ENCODE results near the gene FAM149A. TPM values are rescaled to one million over a fixed set of nuclear protein-coding genes. Genes with fewer than 3 reads are reported as not detected.
A peak's percentile ranks its signal among the peaks of the same experiment; 100 is the strongest.

Gene FAM149A
- total and polyA plus RNA-seq, 2 donors (not counting 1 experiment from before 2014, with no cell fraction given) = 5.6 to 9.4 TPM

- Histone ChIP-seq H3K4me2 (ENCODE audit: extremely low read depth, insufficient read depth, low read length) (peak overlapping the region; percentile 76), H3K27ac (ENCODE audit: insufficient read depth, low read length) (no peak overlapping the region), H2AFZ (ENCODE audit: low read length) (peak overlapping the region; percentile 25), H4K20me1 (ENCODE audit: control insufficient read depth, extremely low read depth, insufficient read depth, low read length) (no peaks in the 10 kb centered on the region), H3K36me3 (ENCODE audit: control insufficient read depth, insufficient read depth, low read length) (no peaks in the 10 kb centered on the region), H3K9me3 (ENCODE audit: control insufficient read depth, insufficient read depth, low read depth, low read length) (no peaks in the 10 kb centered on the region), H3K79me2 (ENCODE audit: control insufficient read depth, insufficient read depth, low read length) (no peaks in the 10 kb centered on the region), H3K27me3 (ENCODE audit: control insufficient read depth, insufficient read depth, low read length) (no peaks in the 10 kb centered on the region), H3K4me1 (ENCODE audit: control insufficient read depth, extremely low read depth, insufficient read depth, low read length) (no peaks in the 10 kb centered on the region), H3K9ac (ENCODE audit: insufficient read depth, low read length) (no peak overlapping the region), H3K4me3 (replicated peaks in 1 of 4; ENCODE audit: control extremely low read depth in 1 of 4, insufficient read depth in 1 of 4, low read depth in 3 of 4, low read length in 4 of 4) (peak overlapping the region; percentile 21 to 73 (median 44))
- DNase-seq (ENCODE audit: low read depth in 2 of 2) = no peak
- no peak for TF ChIP-seq EZH2 (IDR thresholded peaks at IDR 0.05; ENCODE audit: low read length, missing control alignments)
- TF ChIP-seq CTCF (conservative IDR thresholded peaks at IDR 0.05 in 1 of 2, IDR thresholded peaks at IDR 0.05 in 1 of 2; ENCODE audit: low read depth in 1 of 2, low read length in 2 of 2) = no peak
These were observed 34.8 kb upstream of the FAM149A start for GRCh38 chr4:186069729-186070128.

DNA sequence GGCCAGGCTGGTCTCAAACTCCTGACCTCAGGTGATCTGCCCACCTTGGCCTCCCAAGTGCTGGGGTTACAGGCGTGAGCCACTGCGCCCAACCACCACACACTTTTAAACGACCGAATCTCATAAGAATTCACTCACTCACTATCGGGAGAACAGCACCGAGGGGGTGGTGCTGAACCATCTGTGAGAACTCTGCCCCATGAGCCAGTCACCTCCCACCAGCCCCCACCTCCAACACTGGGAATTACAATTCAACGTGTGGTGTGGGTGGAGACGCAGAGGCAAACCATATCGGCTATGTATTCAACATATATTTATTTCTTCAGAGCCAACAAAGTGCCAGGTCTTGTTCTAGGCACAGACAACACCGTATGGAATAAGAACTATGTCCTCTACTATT is 32.0 kb upstream of the FAM149A start:
- H3K9me3 ChIP-seq (ENCODE audit: control insufficient read depth, insufficient read depth, low read depth, low read length) = no peaks in the 10 kb centered on the region
- no peak overlapping the region for H3K4me2 ChIP-seq (ENCODE audit: extremely low read depth, insufficient read depth, low read length)

GRCh38 chr4:186074189-186074588 is 30.3 kb upstream of the FAM149A start:
- Histone ChIP-seq H3K4me2 (ENCODE audit: extremely low read depth, insufficient read depth, low read length) (no peak overlapping the region), H3K79me2 (ENCODE audit: control insufficient read depth, insufficient read depth, low read length) (no peaks in the 10 kb centered on the region), H3K27me3 (ENCODE audit: control insufficient read depth, insufficient read depth, low read length) (no peaks in the 10 kb centered on the region), H3K27ac (ENCODE audit: insufficient read depth, low read length) (no peak overlapping the region), H3K9ac (ENCODE audit: insufficient read depth, low read length) (no peak overlapping the region), H4K20me1 (ENCODE audit: control insufficient read depth, extremely low read depth, insufficient read depth, low read length) (no peaks in the 10 kb centered on the region), H3K4me3 (replicated peaks in 1 of 4; ENCODE audit: control extremely low read depth in 1 of 4, insufficient read depth in 1 of 4, low read depth in 3 of 4, low read length in 4 of 4) (no peak overlapping the region), H3K4me1 (ENCODE audit: control insufficient read depth, extremely low read depth, insufficient read depth, low read length) (no peaks in the 10 kb centered on the region), H2AFZ (ENCODE audit: low read length) (no peak overlapping the region), H3K36me3 (ENCODE audit: control insufficient read depth, insufficient read depth, low read length) (no peaks in the 10 kb centered on the region), H3K9me3 (ENCODE audit: control insufficient read depth, insufficient read depth, low read depth, low read length) (no peaks in the 10 kb centered on the region)
- no peak for TF ChIP-seq CTCF (conservative IDR thresholded peaks at IDR 0.05 in 1 of 2, IDR thresholded peaks at IDR 0.05 in 1 of 2; ENCODE audit: low read depth in 1 of 2, low read length in 2 of 2)
- no peak for DNase-seq (ENCODE audit: low read depth in 2 of 2)

More for the DNA sequence above, 32.0 kb upstream of the FAM149A start:
- Histone ChIP-seq H3K36me3 (ENCODE audit: control insufficient read depth, insufficient read depth, low read length) (no peaks in the 10 kb centered on the region), H4K20me1 (ENCODE audit: control insufficient read depth, extremely low read depth, insufficient read depth, low read length) (no peaks in the 10 kb centered on the region), H3K27me3 (ENCODE audit: control insufficient read depth, insufficient read depth, low read length) (no peaks in the 10 kb centered on the region), H2AFZ (ENCODE audit: low read length) (no peak overlapping the region), H3K4me1 (ENCODE audit: control insufficient read depth, extremely low read depth, insufficient read depth, low read length) (no peaks in the 10 kb centered on the region), H3K4me3 (replicated peaks in 1 of 4; ENCODE audit: control extremely low read depth in 1 of 4, insufficient read depth in 1 of 4, low read depth in 3 of 4, low read length in 4 of 4) (no peak overlapping the region), H3K27ac (ENCODE audit: insufficient read depth, low read length) (no peak overlapping the region), H3K9ac (ENCODE audit: insufficient read depth, low read length) (no peak overlapping the region), H3K79me2 (ENCODE audit: control insufficient read depth, insufficient read depth, low read length) (no peaks in the 10 kb centered on the region)
- DNase-seq (ENCODE audit: low read depth in 2 of 2) = no peak
- TF ChIP-seq EZH2 (IDR thresholded peaks at IDR 0.05; ENCODE audit: low read length, missing control alignments) (no peak), CTCF (conservative IDR thresholded peaks at IDR 0.05 in 1 of 2, IDR thresholded peaks at IDR 0.05 in 1 of 2; ENCODE audit: low read depth in 1 of 2, low read length in 2 of 2) (no peak)
